ENCODE measurements around the gene PIMREG. TPM values are rescaled to one million over a fixed set of nuclear protein-coding genes. Genes with fewer than 3 reads are reported as not detected.

PIMREG gene
- polyA plus RNA-seq, 1 donor (not counting 4 experiments of a cell fraction or from before 2014, with no cell fraction given): 7.5 TPM

GRCh38 chr17:6423931-6424330, 20.3 kb upstream of the PIMREG start:
- Histone ChIP-seq H3K9me3 (ENCODE audit: control insufficient read depth, low read depth, low read length) (no peaks in the 10 kb centered on the region), H3K4me3 (ENCODE audit: control insufficient read depth in 2 of 3, extremely low read depth in 1 of 3, insufficient read depth in 2 of 3, low read depth in 1 of 3, low read length in 3 of 3) (no peak overlapping the region), H3K4me1 (ENCODE audit: control insufficient read depth, extremely low read depth, insufficient read depth, low read length) (no peaks in the 10 kb centered on the region), H3K79me2 (ENCODE audit: control insufficient read depth, insufficient read depth, low read length) (no peaks in the 10 kb centered on the region), H3K27ac (ENCODE audit: control insufficient read depth, insufficient read depth, low read length) (no peak overlapping the region), H3K27me3 (ENCODE audit: control insufficient read depth, extremely low read depth, insufficient read depth, low read length) (peaks cover 3% of the 10 kb centered on the region), H4K20me1 (ENCODE audit: control insufficient read depth, extremely low read depth, insufficient read depth, low read length) (peaks cover 2% of the 10 kb centered on the region), H2AFZ (ENCODE audit: control insufficient read depth, low read length) (no peak overlapping the region), H3K9me1 (ENCODE audit: control insufficient read depth, extremely low read depth, insufficient read depth, low read length) (no peaks in the 10 kb centered on the region), H3K36me3 (ENCODE audit: control insufficient read depth in 2 of 2, extremely low read depth in 1 of 2, insufficient read depth in 2 of 2, low read length in 2 of 2) (no peaks in the 10 kb centered on the region), H3K4me2 (ENCODE audit: control insufficient read depth, extremely low read depth, insufficient read depth, low read depth, low read length) (no peak overlapping the region), H3K9ac (ENCODE audit: control insufficient read depth, extremely low read depth, insufficient read depth, low read length) (no peak overlapping the region)
- FAIRE-seq: no peak
- no peak for TF ChIP-seq EZH2 (IDR thresholded peaks at IDR 0.05; ENCODE audit: low read length)
- TF ChIP-seq CTCF (optimal IDR thresholded peaks at IDR 0.05 in 1 of 3, IDR thresholded peaks at IDR 0.05 in 1 of 3, conservative IDR thresholded peaks at IDR 0.05 in 1 of 3; ENCODE audit: extremely low read depth in 1 of 3, insufficient read depth in 2 of 3, low read length in 3 of 3): no peak
- DNase-seq (ENCODE audit: low read depth, low spot score): no peak
- dilution Hi-C loops (cut with MboI; ENCODE audit: extremely low pct_ligation_motif_present, low sequenced_read_pairs): loop anchor here (25.0 kb wide), 1 partner anchor 812 kb away; no protein-coding TSS in a partner anchor

- dilution Hi-C loops (cut with MboI; ENCODE audit: extremely low pct_ligation_motif_present, low sequenced_read_pairs): no loop called here
- Histone ChIP-seq H2AFZ (ENCODE audit: control insufficient read depth, low read length) (no peak overlapping the region), H4K20me1 (ENCODE audit: control insufficient read depth, extremely low read depth, insufficient read depth, low read length) (peaks cover 2% of the 10 kb centered on the region), H3K9me3 (ENCODE audit: control insufficient read depth, low read depth, low read length) (no peaks in the 10 kb centered on the region), H3K9me1 (ENCODE audit: control insufficient read depth, extremely low read depth, insufficient read depth, low read length) (no peaks in the 10 kb centered on the region), H3K4me2 (ENCODE audit: control insufficient read depth, extremely low read depth, insufficient read depth, low read depth, low read length) (no peak overlapping the region), H3K79me2 (ENCODE audit: control insufficient read depth, insufficient read depth, low read length) (no peaks in the 10 kb centered on the region), H3K27ac (ENCODE audit: control insufficient read depth, insufficient read depth, low read length) (no peak overlapping the region), H3K9ac (ENCODE audit: control insufficient read depth, extremely low read depth, insufficient read depth, low read length) (no peak overlapping the region), H3K4me3 (ENCODE audit: control insufficient read depth in 2 of 3, extremely low read depth in 1 of 3, insufficient read depth in 2 of 3, low read depth in 1 of 3, low read length in 3 of 3) (no peak overlapping the region), H3K4me1 (ENCODE audit: control insufficient read depth, extremely low read depth, insufficient read depth, low read length) (no peaks in the 10 kb centered on the region), H3K27me3 (ENCODE audit: control insufficient read depth, extremely low read depth, insufficient read depth, low read length) (peaks cover 3% of the 10 kb centered on the region), H3K36me3 (ENCODE audit: control insufficient read depth in 2 of 2, extremely low read depth in 1 of 2, insufficient read depth in 2 of 2, low read length in 2 of 2) (no peaks in the 10 kb centered on the region)
- FAIRE-seq: no peak
- no peak for TF ChIP-seq CTCF (optimal IDR thresholded peaks at IDR 0.05 in 1 of 3, IDR thresholded peaks at IDR 0.05 in 1 of 3, conservative IDR thresholded peaks at IDR 0.05 in 1 of 3; ENCODE audit: extremely low read depth in 1 of 3, insufficient read depth in 2 of 3, low read length in 3 of 3)
- no peak for TF ChIP-seq EZH2 (IDR thresholded peaks at IDR 0.05; ENCODE audit: low read length)
- DNase-seq (ENCODE audit: low read depth, low spot score): no peak
Measured at GRCh38 chr17:6425407-6425806, 18.8 kb upstream of the PIMREG start.
